Spleen (tissue), 13 donors: ENCODE results near the gene ATP6V0A4. TPM values are rescaled to one million over a fixed set of nuclear protein-coding genes. Genes with fewer than 3 reads are reported as not detected.

Experiments used
- DNase-seq: peaks from one replicate; pipeline ENCODE4 v3.0.0-alpha.2; 2020
- H3K27ac ChIP-seq, 8 donors: fragments of 200-600 bp; sonication (generic) in 7 of 8; 1 replicate in 4 of 8; 2 replicates in 4 of 8; pipeline versions ENCODE4 v1.5.0 to v1.8.0; 2016 to 2021; ENCODE audit warnings: inconsistent platforms in 4 of 8, mild to moderate bottlenecking in 4 of 8, moderate library complexity in 1 of 8
- H3K27me3 ChIP-seq, 7 donors: fragments of 200-600 bp; sonication (generic) in 6 of 7; replicated peaks in 1 of 7; 1 replicate in 4 of 7; 2 replicates in 3 of 7; pipeline versions ENCODE4 v1.5.0 to v1.8.0; 2016 to 2021; ENCODE audit warnings: inconsistent platforms in 3 of 7, mild to moderate bottlenecking in 1 of 7
- H3K36me3 ChIP-seq, 6 donors: fragments of 200-600 bp; sonication (generic) in 5 of 6; 1 replicate in 4 of 6; 2 replicates in 2 of 6; pipeline versions ENCODE4 v1.5.0 to v1.8.0; 2016 to 2021; ENCODE audit warnings: inconsistent platforms in 2 of 6
- H3K4me1 ChIP-seq, 6 donors: fragments of 200-600 bp; sonication (generic) in 5 of 6; 1 replicate in 3 of 6; 2 replicates in 3 of 6; pipeline versions ENCODE4 v1.5.0 to v1.8.0; 2016 to 2021; ENCODE audit warnings: inconsistent platforms in 3 of 6
- H3K4me3 ChIP-seq, 8 donors: fragments of 200-600 bp; sonication (generic) in 7 of 8; 1 replicate in 4 of 8; 2 replicates in 4 of 8; pipeline versions ENCODE4 v1.5.0 to v1.8.0; 2016 to 2021; ENCODE audit warnings: inconsistent platforms in 4 of 8, mild to moderate bottlenecking in 4 of 8, moderate library complexity in 2 of 8
- H3K9me3 ChIP-seq, 8 donors: fragments of 200-600 bp; sonication (generic) in 7 of 8; 1 replicate in 4 of 8; 2 replicates in 4 of 8; pipeline versions ENCODE4 v1.5.0 to v1.8.0; 2016 to 2021; ENCODE audit warnings: inconsistent platforms in 4 of 8
- POLR2A ChIP-seq, 3 donors: fragments of 450-650 bp; IDR thresholded peaks; one replicate each; pipeline ENCODE4 v1.5.1; 2017; ENCODE audit warnings: antibody characterized with exemption in 3 of 3, mild to moderate bottlenecking in 1 of 3
- POLR2AphosphoS5 ChIP-seq, 3 donors: sonication (generic); formaldehyde crosslinking; IDR thresholded peaks; one replicate each; pipeline ENCODE4 v1.5.1; 2017; ENCODE audit warnings: antibody characterized with exemption in 3 of 3
- WGBS, 5 donors: extraction: QIAGEN DNeasy Blood & Tissue Kit in 3 of 5; methylation state at CpG; one replicate each; pipeline versions ENCODE4 v1.1.5 to v1.1.7; 2013 to 2018; 5-methylcytosine and 5-hydroxymethylcytosine counted together
- intact Hi-C: fragments of 100-400 bp; cut with DNase I; formaldehyde crosslinking; loops from one replicate; pipeline ENCODE4 v1.15.0; 2023; ENCODE audit warnings: low total_unique reads
- long read RNA-seq, 2 donors: transcript quantifications; one replicate each; lab custom pipeline, GENCODE V29; 2026
- polyA plus RNA-seq, 3 donors: library from polyadenylated mRNA; stranded (reverse); fragments of 200-250 nt; gene quantifications; one replicate each; pipeline ENCODE4 v1.2.1, GENCODE V29; 2013
- total RNA-seq, 7 donors: library from RNA; depleted of rRNA in 3 of 7; stranded (reverse); fragments of >200 nt in 3 of 7; fragmentation: NEBNext Ultra II Directional in 4 of 7; extraction: Animal tissue kit (Norgen Biotek cat#: 25700) in 4 of 7; gene quantifications; one replicate each; pipeline versions ENCODE4 v1.1.0 to v1.2.1, GENCODE V29; 2016 to 2021
- TF ChIP-seq, protein P1 (sequence below), 11 experiments: fragments of 200-600 bp in 7 of 11; fragments of 450-650 bp in 4 of 11; sonication (generic) in 4 of 11; IDR thresholded peaks in 8 of 11; conservative IDR thresholded peaks in 3 of 11; 1 replicate in 7 of 11; 2 replicates in 4 of 11; pipeline versions ENCODE4 v1.4.0 to v1.8.0; 2016 to 2021; ENCODE audit warnings: antibody characterized with exemption in 11 of 11, inconsistent platforms in 4 of 11, mild to moderate bottlenecking in 1 of 11
- donor health status: healthy with polysubstance abuse.
- donor health status: DM: no; HTN: no; CAD: no; lungs with moderate emphysema.
- donor health status: DM: no; HTN: no; CAD: no.
- donor health status: Bipolar disorder and iron deficiency.
- donor health status: healthy.
- donor health status: DM: no; HTN: no; CAD: no.
- donor health status: DM: yes; HTN: yes; CAD: no.

ATP6V0A4 gene
- total RNA-seq = not detected
- polyA plus RNA-seq = not detected
- long read RNA-seq, donor 1 = 0 reads
- long read RNA-seq, donor 2 = 0 reads

DNA sequence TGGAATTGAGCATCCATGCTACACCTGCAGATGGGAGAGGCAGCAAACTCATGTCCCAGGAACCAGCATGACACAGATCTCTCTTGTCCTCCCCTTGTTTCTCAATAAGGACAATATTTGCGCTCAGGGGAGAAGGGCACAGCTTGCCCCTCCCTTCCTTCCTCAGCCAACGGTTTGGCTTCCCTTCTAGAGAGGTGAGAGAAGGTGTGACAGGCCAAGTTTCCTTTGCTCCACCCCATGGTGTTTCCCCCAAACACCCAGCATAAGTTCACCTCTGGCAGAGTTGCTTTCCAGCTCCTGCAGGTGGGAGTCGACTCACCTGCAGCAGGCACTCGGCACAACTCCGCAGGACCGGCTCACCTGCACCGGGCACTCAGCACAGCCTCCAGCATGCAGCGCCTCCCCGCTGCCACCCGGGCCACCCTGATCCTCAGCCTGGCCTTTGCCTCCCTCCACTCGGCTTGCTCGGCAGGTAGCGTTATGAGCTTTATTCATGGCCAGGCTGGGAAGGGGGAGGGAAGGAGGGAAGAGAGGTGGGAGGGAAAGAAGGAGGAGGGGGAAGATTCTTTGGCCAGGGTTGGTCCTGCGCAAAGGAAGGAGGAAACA is at the start of gene ATP6V0A4, which contains the start of gene TMEM213:
TSS of gene ATP6V0A4 (minus strand) at position 482 of the 606 bp plus-strand sequence. CDS start 26,949 bp downstream, outside the sequence.
TSS of gene TMEM213 (plus strand) at position 280 of the 606 bp plus-strand sequence. CDS start at position 391, 111 bp downstream.
- TF ChIP-seq, protein P1, sequence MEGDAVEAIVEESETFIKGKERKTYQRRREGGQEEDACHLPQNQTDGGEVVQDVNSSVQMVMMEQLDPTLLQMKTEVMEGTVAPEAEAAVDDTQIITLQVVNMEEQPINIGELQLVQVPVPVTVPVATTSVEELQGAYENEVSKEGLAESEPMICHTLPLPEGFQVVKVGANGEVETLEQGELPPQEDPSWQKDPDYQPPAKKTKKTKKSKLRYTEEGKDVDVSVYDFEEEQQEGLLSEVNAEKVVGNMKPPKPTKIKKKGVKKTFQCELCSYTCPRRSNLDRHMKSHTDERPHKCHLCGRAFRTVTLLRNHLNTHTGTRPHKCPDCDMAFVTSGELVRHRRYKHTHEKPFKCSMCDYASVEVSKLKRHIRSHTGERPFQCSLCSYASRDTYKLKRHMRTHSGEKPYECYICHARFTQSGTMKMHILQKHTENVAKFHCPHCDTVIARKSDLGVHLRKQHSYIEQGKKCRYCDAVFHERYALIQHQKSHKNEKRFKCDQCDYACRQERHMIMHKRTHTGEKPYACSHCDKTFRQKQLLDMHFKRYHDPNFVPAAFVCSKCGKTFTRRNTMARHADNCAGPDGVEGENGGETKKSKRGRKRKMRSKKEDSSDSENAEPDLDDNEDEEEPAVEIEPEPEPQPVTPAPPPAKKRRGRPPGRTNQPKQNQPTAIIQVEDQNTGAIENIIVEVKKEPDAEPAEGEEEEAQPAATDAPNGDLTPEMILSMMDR (IDR thresholded peaks at IDR 0.05 in 8 of 11, conservative IDR thresholded peaks at IDR 0.05 in 3 of 11) = no peak
- TF ChIP-seq POLR2A (IDR thresholded peaks at IDR 0.05) = no peak
- TF ChIP-seq POLR2AphosphoS5 (IDR thresholded peaks at IDR 0.05) = no peak
- DNase-seq = peak; percentile 66
- Histone ChIP-seq H3K36me3 (no peaks in the 10 kb centered on the region), H3K27ac (no peak within 1 kb of the TSS), H3K27me3 (peaks cover 0 to 20% (median 0%) of the 10 kb centered on the region in 7 donors), H3K4me1 (no peaks in the 10 kb centered on the region), H3K4me3 (no peak within 1 kb of the TSS), H3K9me3 (no peaks in the 10 kb centered on the region)
- 26 to 45% (median 42%) methylated on average over 12 to 14 of the region's 14 CpGs for WGBS, 5 donors
- intact Hi-C loops = no loop called here

DNA sequence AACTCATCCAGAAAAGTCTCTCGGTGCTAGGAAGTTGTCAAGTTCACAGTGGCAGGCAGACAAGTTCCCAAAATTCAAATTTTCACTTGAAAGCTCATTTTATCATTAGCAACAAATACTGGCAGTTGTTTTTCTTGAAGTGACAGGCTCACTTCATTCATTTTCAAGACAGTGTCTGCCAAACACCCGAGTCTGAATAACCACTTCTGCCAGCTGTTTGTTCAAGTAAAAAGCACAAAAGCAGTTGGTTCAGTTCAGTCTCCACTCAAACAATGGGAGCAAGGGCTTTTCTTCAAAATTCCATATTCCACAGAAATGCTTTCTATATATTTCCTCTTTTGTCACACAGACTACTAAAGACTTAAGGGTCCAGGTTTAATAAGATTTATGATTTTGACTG is 47.7 kb upstream of the ATP6V0A4 start:
- H3K4me1 ChIP-seq = no peaks in the 10 kb centered on the region
- WGBS, 5 donors = 24 to 50% (median 36%) methylated on average over 2 of the region's 2 CpGs
- H3K36me3 ChIP-seq = no peaks in the 10 kb centered on the region
- intact Hi-C loops = no loop called here
- no peak for DNase-seq
- H3K4me3 ChIP-seq = no peak overlapping the region
- H3K27ac ChIP-seq = no peak overlapping the region
- H3K9me3 ChIP-seq = peaks cover 0 to 5% (median 4%) of the 10 kb centered on the region in 8 donors
- TF ChIP-seq POLR2A (IDR thresholded peaks at IDR 0.05) (no peak), POLR2AphosphoS5 (IDR thresholded peaks at IDR 0.05) (no peak)
- TF ChIP-seq, protein P1 (IDR thresholded peaks at IDR 0.05 in 8 of 11, conservative IDR thresholded peaks at IDR 0.05 in 3 of 11) = no peak
- H3K27me3 ChIP-seq = no peaks in the 10 kb centered on the region

DNA sequence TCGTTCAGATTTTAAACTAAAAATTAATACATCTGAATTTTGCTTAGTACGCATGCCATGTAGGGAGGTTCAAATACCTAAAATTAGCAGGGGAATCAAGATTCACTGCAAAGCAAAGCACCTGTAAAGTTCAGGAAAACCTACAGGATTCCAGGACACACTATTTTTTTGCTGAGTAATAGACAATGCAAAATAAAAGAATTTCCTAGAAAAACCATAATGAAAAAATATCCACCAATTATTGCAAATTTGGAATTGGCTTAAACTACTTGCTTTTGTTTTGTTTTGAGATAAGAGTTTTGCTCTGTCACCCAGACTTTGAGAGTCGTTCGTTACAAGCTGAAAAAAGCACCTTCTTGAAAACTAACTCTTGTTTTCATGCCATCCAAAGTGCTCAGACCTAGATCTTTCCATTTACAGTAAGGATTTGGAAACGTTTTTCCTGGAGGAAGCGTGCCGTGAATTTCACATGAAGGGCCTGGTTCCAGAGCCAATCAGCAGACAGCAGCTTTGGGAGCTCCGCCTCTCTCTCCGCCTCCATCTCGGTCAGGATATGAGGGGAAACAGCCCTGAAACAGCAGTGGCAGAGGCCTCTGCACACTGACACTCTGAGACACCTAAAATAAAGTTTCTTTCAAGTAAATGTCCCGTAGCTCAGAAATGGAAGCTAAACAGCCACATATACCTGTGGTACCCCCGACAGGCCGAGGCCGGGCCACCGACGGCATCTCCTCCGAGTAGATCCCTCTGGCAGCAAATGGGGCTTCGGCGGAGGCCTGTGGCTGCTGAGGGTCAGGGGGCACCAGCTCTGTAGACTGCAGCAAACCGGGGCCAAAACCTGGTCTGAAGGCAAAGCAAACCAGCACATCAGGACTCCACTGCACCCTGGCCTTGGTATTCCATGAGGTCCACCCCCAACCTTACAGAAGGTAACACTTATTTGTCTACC is 45.9 kb upstream of the ATP6V0A4 start:
- intact Hi-C loops = no loop called here
- no peak overlapping the region for H3K27ac ChIP-seq
- H3K9me3 ChIP-seq = no peaks in the 10 kb centered on the region
- TF ChIP-seq POLR2AphosphoS5 (IDR thresholded peaks at IDR 0.05) (no peak), POLR2A (IDR thresholded peaks at IDR 0.05) (no peak)
- H3K36me3 ChIP-seq = no peaks in the 10 kb centered on the region
- no peak for DNase-seq
- WGBS, 5 donors = 90 to 95% (median 90%) methylated on average over 20 of the region's 20 CpGs
- no peaks in the 10 kb centered on the region for H3K27me3 ChIP-seq
- no peaks in the 10 kb centered on the region for H3K4me1 ChIP-seq
- no peak overlapping the region for H3K4me3 ChIP-seq

DNA sequence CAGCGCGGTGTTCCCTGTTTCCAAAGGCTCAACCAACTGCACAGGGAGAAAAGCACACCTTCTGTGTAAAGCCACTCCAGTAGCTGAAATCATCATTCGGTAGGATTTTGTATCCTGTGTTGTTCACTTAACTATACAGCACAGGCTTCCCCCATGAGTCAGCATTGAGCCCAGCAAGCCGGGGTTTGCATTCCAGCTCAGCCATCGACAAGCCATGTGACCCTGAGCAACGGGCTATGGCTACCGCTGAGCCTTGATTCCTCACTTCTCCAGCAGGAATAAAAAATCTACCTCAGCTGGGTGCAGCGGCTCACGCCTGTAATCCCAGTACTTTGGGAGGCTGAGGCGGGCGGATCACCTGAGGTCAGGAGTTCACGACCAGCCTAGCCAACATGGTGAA is 44.1 kb upstream of the ATP6V0A4 start:
- DNase-seq = no peak
- Histone ChIP-seq H3K36me3 (no peaks in the 10 kb centered on the region), H3K27me3 (no peaks in the 10 kb centered on the region), H3K4me1 (peaks cover 0 to 9% (median 5%) of the 10 kb centered on the region in 6 donors), H3K4me3 (no peak overlapping the region), H3K27ac (no peak overlapping the region), H3K9me3 (no peaks in the 10 kb centered on the region)
- TF ChIP-seq, protein P1 (IDR thresholded peaks at IDR 0.05 in 8 of 11, conservative IDR thresholded peaks at IDR 0.05 in 3 of 11) = no peak
- no peak for TF ChIP-seq POLR2A (IDR thresholded peaks at IDR 0.05)
- TF ChIP-seq POLR2AphosphoS5 (IDR thresholded peaks at IDR 0.05) = no peak
- intact Hi-C loops = no loop called here
- 60 to 72% (median 69%) methylated on average over 8 to 12 of the region's 12 CpGs for WGBS, 5 donors
